GM12891 (cell line): Measurements from ENCODE around the gene KIAA0825.

Experiments used
- DNase-seq: peaks from one replicate; pipeline ENCODE4 v3.0.0; 2011; ENCODE audit warnings: low spot score; ENCODE audit not compliant: insufficient read length
- FAIRE-seq: peaks from 2 replicates; lab custom pipeline; 2011; peaks lifted over from hg19 to GRCh38; lab: Jason Lieb, UNC
- PAX5 ChIP-seq: IDR thresholded peaks from 2 replicates; pipeline ENCODE4 v1.6.1; 2011; ENCODE audit warnings: low read length, moderate library complexity, mild to moderate bottlenecking; ENCODE audit not compliant: insufficient read depth, severe bottlenecking
- POLR2A ChIP-seq: IDR thresholded peaks from 2 replicates; pipeline ENCODE4 v1.6.1; 2011; ENCODE audit warnings: low read depth, low read length, control low read depth
- POLR2AphosphoS5 ChIP-seq: IDR thresholded peaks from 2 replicates; pipeline ENCODE4 v1.6.1; 2011; ENCODE audit warnings: low read depth, low read length, control low read depth
- POU2F2 ChIP-seq: IDR thresholded peaks from 2 replicates; pipeline ENCODE4 v1.6.1; 2011; ENCODE audit warnings: low read depth, mild to moderate bottlenecking, control low read depth, low read length, moderate library complexity
- SPI1 ChIP-seq: IDR thresholded peaks from 2 replicates; pipeline ENCODE4 v1.6.1; 2011; ENCODE audit warnings: low read depth, low read length, control low read depth
- TAF1 ChIP-seq: IDR thresholded peaks from 2 replicates; pipeline ENCODE4 v1.6.1; 2011; ENCODE audit warnings: low read depth, low read length, control low read depth

The KIAA0825 gene

GRCh38 chr5:94508461-94509148 lies 109.8 kb downstream of the KIAA0825 start:
- FAIRE-seq (no peak), DNase-seq (no peak)
- no peak for TF ChIP-seq TAF1
- no peak for TF ChIP-seq POU2F2
- no peak for TF ChIP-seq POLR2AphosphoS5
- no peak for TF ChIP-seq POLR2A
- no peak for TF ChIP-seq SPI1
- no peak for TF ChIP-seq PAX5

DNA sequence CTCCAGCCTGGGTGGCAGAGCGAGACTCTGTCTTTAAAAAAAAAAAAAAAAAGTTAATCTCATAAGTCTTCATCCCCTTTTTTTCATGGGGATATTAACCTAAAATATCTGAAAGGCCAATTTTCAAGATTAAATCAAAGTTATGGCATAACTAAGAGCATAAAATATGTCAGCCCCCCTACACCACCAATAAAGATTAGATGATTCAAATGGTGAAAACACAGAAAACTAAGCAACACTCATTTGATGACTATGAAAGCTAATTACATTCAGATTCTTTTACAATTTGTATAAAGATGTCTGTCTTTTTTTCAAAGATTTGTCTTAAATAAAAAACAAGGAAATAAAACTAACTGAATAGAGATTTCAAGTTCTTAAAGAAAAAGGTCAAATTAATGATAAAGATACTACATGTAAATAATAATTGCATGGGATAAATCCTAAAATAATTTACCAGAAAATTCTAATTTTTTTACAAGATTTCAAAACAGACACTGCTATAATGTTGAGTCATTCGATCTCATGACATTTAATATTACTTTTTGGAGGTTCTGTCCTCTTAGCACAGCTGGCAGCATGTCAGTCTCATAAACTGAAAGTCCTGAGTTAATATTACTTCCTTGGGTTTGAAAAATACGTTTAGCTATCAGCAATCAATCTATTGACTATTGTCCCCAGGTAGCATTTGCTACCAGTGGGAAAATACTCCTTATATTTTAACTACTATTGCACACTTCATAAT lies 112.9 kb downstream of the KIAA0825 start:
- no peak for FAIRE-seq
- DNase-seq, result no peak
- TF ChIP-seq POLR2A (no peak), PAX5 (no peak), POLR2AphosphoS5 (no peak), SPI1 (no peak), TAF1 (no peak), POU2F2 (no peak)

- no peak for DNase-seq
- no peak for FAIRE-seq
- TF ChIP-seq PAX5 (no peak), SPI1 (no peak), POU2F2 (no peak), TAF1 (no peak), POLR2AphosphoS5 (no peak), POLR2A (no peak)
Measured at GRCh38 chr5:94503677-94504076, 114.7 kb downstream of the KIAA0825 start.

DNA sequence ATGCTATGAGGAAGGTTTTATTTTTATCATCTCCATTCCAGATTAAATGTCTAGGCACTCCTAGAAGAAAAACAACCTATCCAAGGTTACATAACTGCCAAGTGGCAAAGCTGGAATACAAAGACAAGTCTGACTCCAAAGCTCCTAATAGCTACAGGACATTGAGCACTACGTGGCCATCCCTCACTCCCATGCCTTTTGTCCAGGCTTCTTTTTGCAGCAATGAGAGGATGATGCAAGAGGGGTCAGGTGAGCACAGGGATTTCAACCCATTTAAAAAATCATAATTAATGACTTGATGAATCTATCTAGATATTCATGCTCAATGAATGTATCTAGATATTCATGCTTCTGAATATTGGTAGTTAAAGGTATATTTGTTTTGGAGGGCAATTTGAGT lies 117.0 kb downstream of the KIAA0825 start:
- FAIRE-seq, result no peak
- no peak for DNase-seq
- TF ChIP-seq POLR2A (no peak), TAF1 (no peak), POLR2AphosphoS5 (no peak), POU2F2 (no peak), PAX5 (no peak), SPI1 (no peak)

- TF ChIP-seq PAX5 (no peak), TAF1 (no peak), SPI1 (no peak), POLR2A (no peak), POLR2AphosphoS5 (no peak), POU2F2 (no peak)
- no peak for DNase-seq
- no peak for FAIRE-seq
Measured at GRCh38 chr5:94499806-94500205, 118.6 kb downstream of the KIAA0825 start.

- FAIRE-seq, result no peak
- TF ChIP-seq PAX5 (no peak), SPI1 (no peak), POLR2A (no peak), POLR2AphosphoS5 (no peak), POU2F2 (no peak), TAF1 (no peak)
Measured at GRCh38 chr5:94498199-94498598, 120.2 kb downstream of the KIAA0825 start.

GRCh38 chr5:94485067-94485466 lies 133.3 kb downstream of the KIAA0825 start:
- FAIRE-seq (no peak), DNase-seq (no peak)
- TF ChIP-seq SPI1, result no peak
- no peak for TF ChIP-seq POLR2AphosphoS5
- TF ChIP-seq POLR2A, result no peak
- TF ChIP-seq POU2F2, result no peak

More at GRCh38 chr5:94498199-94498598, 120.2 kb downstream of the KIAA0825 start:
- DNase-seq, result no peak

DNA sequence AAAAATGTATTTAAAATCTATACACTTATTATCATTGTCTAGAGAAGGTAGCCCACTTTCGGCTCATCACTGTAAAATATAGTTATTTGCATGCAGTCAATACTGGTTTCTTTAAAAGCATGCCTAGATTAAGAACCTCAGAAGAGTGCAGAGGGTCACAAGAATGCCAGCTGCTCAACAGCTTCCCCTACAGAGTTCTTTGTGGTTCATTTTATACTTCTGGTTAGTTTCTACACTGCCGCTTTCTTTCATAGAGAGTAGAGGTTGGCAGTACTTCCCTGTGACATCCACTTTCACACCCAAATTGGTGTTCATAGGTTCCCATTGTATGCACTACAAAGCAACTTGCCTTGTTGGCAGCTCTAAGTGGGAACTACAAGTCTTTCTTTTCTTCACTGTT lies 137.3 kb downstream of the KIAA0825 start:
- DNase-seq (no peak), FAIRE-seq (no peak)
- TF ChIP-seq PAX5 (no peak), TAF1 (no peak), POLR2A (no peak), POLR2AphosphoS5 (no peak), SPI1 (no peak), POU2F2 (no peak)

- no peak for TF ChIP-seq POU2F2
- no peak for TF ChIP-seq PAX5
- FAIRE-seq (no peak), DNase-seq (no peak)
Measured at GRCh38 chr5:94480486-94480885, 137.9 kb downstream of the KIAA0825 start.

DNA sequence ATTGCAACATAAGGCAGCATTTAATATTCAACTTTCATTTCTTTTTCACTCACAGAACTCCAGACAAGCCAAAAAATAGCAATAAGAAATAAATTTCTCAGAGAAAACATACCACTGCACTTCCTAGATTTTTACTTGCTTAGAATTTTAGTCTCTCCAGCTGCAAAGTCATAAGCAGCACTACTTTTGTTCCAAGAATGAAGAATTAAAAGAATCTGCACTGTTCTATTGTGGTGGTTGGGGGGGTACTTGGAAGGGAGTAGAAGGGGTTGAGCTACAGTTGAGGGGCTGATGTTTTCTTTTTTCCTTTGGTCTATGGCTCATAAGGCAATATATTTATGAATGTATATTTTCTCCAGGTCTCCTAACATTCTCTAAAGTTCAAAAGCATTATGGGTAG lies 144.5 kb downstream of the KIAA0825 start:
- DNase-seq (no peak), FAIRE-seq (no peak)
- TF ChIP-seq SPI1, result no peak
- no peak for TF ChIP-seq PAX5
- TF ChIP-seq POLR2AphosphoS5, result no peak
- no peak for TF ChIP-seq POLR2A
- no peak for TF ChIP-seq POU2F2
- no peak for TF ChIP-seq TAF1
